Mesothelial cell of epicardium (in vitro differentiated cells): ENCODE results near the gene CCDC160. TPM values are rescaled to one million over a fixed set of nuclear protein-coding genes. Genes with fewer than 3 reads are reported as not detected.

Experiments used
- DNase-seq, 2 experiments: peaks; one replicate each; pipeline ENCODE4 v3.0.0; 2021; ENCODE audit warnings: low spot score in 2 of 2; ENCODE audit not compliant: unreplicated experiment in 2 of 2
- H3K27ac Mint-ChIP-seq: 2 replicates; pipeline ENCODE4 v1.8.0; 2021; ENCODE audit warnings: mixed read lengths
- H3K27me3 Mint-ChIP-seq: 2 replicates; pipeline ENCODE4 v1.8.0; 2021; ENCODE audit warnings: low read depth, mixed read lengths
- H3K36me3 Mint-ChIP-seq: 2 replicates; pipeline ENCODE4 v1.8.0; 2021; ENCODE audit warnings: mixed read lengths
- H3K4me1 Mint-ChIP-seq: 2 replicates; pipeline ENCODE4 v1.8.0; 2021; ENCODE audit warnings: mixed read lengths
- H3K4me3 Mint-ChIP-seq: 2 replicates; pipeline ENCODE4 v1.8.0; 2021; ENCODE audit warnings: mild to moderate bottlenecking, moderate library complexity, mixed read lengths
- H3K9me3 Mint-ChIP-seq: 2 replicates; pipeline ENCODE4 v1.8.0; 2021; ENCODE audit warnings: mixed read lengths
- total RNA-seq: library from RNA; stranded (reverse); gene quantifications from 3 replicates; pipeline ENCODE4 v1.2.1, GENCODE V29; 2021
- TF ChIP-seq, protein P1 (sequence below): fragments of 200-600 bp; sonication (generic); IDR thresholded peaks from one replicate; pipeline ENCODE4 v1.5.0; 2021; ENCODE audit warnings: antibody characterized with exemption; ENCODE audit not compliant: unreplicated experiment

Gene CCDC160
- total RNA-seq, 1 donor from 2014 or later, result 0.63 TPM

GRCh38 chrX:134244043-134244442 lies 7.1 kb downstream of the CCDC160 start:
- no peak for DNase-seq
- Mint-ChIP-seq H3K27me3 (no peaks in the 10 kb centered on the region), H3K9me3 (no peaks in the 10 kb centered on the region), H3K4me3 (no peak overlapping the region), H3K4me1 (peaks cover 4% of the 10 kb centered on the region), H3K27ac (no peak overlapping the region), H3K36me3 (no peaks in the 10 kb centered on the region)
- TF ChIP-seq, protein P1, sequence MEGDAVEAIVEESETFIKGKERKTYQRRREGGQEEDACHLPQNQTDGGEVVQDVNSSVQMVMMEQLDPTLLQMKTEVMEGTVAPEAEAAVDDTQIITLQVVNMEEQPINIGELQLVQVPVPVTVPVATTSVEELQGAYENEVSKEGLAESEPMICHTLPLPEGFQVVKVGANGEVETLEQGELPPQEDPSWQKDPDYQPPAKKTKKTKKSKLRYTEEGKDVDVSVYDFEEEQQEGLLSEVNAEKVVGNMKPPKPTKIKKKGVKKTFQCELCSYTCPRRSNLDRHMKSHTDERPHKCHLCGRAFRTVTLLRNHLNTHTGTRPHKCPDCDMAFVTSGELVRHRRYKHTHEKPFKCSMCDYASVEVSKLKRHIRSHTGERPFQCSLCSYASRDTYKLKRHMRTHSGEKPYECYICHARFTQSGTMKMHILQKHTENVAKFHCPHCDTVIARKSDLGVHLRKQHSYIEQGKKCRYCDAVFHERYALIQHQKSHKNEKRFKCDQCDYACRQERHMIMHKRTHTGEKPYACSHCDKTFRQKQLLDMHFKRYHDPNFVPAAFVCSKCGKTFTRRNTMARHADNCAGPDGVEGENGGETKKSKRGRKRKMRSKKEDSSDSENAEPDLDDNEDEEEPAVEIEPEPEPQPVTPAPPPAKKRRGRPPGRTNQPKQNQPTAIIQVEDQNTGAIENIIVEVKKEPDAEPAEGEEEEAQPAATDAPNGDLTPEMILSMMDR, result no peak

DNA sequence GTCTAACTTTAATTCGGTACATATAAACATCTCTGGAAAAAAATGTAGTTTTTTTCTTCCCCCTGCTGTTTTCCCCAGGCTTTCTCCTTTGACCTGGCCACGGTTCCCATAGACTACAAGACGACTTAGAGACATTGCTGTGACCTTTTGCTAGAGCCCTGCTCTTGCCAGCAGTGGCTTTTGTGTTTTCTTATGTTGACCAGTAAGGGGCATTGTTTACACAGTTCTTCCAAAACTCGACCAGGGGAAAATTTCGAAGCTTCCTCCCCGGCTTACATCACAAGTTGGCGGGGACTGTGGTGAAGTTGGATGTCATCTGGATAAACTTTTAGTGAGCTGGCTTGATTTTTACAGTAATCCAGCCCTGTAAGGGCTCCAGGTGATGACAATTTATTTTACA lies 9.3 kb downstream of the CCDC160 start:
- Mint-ChIP-seq H3K4me3 (no peak overlapping the region), H3K36me3 (no peaks in the 10 kb centered on the region), H3K27ac (no peak overlapping the region), H3K9me3 (peaks cover 15% of the 10 kb centered on the region), H3K27me3 (no peaks in the 10 kb centered on the region), H3K4me1 (peaks cover 4% of the 10 kb centered on the region)
- TF ChIP-seq, protein P1, result no peak
- DNase-seq, result no peak

GRCh38 chrX:134247492-134247891 lies 10.5 kb downstream of the CCDC160 start:
- Mint-ChIP-seq H3K36me3 (no peaks in the 10 kb centered on the region), H3K4me3 (no peak overlapping the region)
- no peak for DNase-seq

GRCh38 chrX:134249241-134249640 lies 12.3 kb downstream of the CCDC160 start:
- TF ChIP-seq, protein P1, result no peak

More at GRCh38 chrX:134247492-134247891, 10.5 kb downstream of the CCDC160 start:
- Mint-ChIP-seq H3K27me3 (no peaks in the 10 kb centered on the region), H3K4me1 (peaks cover 5% of the 10 kb centered on the region), H3K27ac (no peak overlapping the region), H3K9me3 (peaks cover 15% of the 10 kb centered on the region)
- TF ChIP-seq, protein P1, result no peak

GRCh38 chrX:134251241-134251640 lies 14.3 kb downstream of the CCDC160 start:
- no peak for DNase-seq
- no peak overlapping the region for H3K27ac Mint-ChIP-seq
- TF ChIP-seq, protein P1, result no peak
- H3K4me1 Mint-ChIP-seq, result peaks cover 18% of the 10 kb centered on the region
- H3K36me3 Mint-ChIP-seq, result no peaks in the 10 kb centered on the region
- H3K9me3 Mint-ChIP-seq, result peaks cover 20% of the 10 kb centered on the region
- no peaks in the 10 kb centered on the region for H3K27me3 Mint-ChIP-seq
- H3K4me3 Mint-ChIP-seq, result no peak overlapping the region

More at GRCh38 chrX:134249241-134249640, 12.3 kb downstream of the CCDC160 start:
- no peak for DNase-seq
- peaks cover 16% of the 10 kb centered on the region for H3K9me3 Mint-ChIP-seq
- H3K4me3 Mint-ChIP-seq, result no peak overlapping the region
- H3K4me1 Mint-ChIP-seq, result peaks cover 13% of the 10 kb centered on the region
- no peak overlapping the region for H3K27ac Mint-ChIP-seq
- no peaks in the 10 kb centered on the region for H3K36me3 Mint-ChIP-seq
- no peaks in the 10 kb centered on the region for H3K27me3 Mint-ChIP-seq

DNA sequence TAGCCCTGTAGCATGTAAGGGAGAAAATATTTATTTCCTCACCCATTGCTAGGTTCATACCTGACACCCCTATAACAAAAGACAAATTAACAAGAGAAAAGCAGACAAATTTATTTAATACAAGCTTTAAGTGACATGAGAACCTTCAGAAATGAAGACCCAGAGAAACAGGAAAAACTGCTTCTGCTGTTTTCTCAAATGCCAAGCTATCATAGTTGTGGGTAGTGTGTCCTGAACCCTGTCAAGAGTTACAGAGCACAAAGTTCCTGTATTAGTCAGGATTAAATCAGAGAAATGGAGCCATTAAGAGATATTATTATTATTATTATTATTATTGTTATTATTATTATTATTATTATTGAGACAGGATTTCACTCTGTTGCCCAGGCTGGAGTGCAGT lies 17.5 kb downstream of the CCDC160 start:
- Mint-ChIP-seq H3K9me3 (peaks cover 29% of the 10 kb centered on the region), H3K4me1 (peaks cover 18% of the 10 kb centered on the region), H3K4me3 (no peak overlapping the region), H3K27ac (no peak overlapping the region), H3K27me3 (no peaks in the 10 kb centered on the region), H3K36me3 (no peaks in the 10 kb centered on the region)
- DNase-seq, result no peak
- TF ChIP-seq, protein P1, result no peak
